HG02642 (cell line): ENCODE data around the gene TMPO.
A peak's percentile ranks its signal among the peaks of the same experiment; 100 is the strongest.
"Not testable (repeated sequence)": the region's sequence is repeated elsewhere in the genome, so short reads cannot be mapped to it uniquely, and the experiment has no call there.

Source experiments
- ATAC-seq: cut with Tn5 transposase; IDR thresholded peaks from one replicate; pipeline ENCODE4 v1.9.1; 2021; ENCODE audit warnings: mild to moderate bottlenecking; ENCODE audit not compliant: unreplicated experiment, poor library complexity

TMPO gene

DNA sequence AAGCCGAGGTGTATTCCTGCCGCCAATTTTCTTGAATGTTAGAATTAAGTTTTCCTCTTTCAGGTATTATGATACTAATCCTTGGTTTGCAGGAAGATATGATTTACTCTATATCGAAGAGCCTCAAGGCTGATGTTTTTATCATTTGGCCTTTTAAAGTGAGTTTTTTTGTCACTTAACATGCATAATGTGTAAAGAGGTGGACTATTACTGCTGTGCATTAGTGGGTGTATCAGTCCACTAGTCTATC is 11.1 kb upstream of the TMPO start:
- ATAC-seq: peak; percentile 14

DNA sequence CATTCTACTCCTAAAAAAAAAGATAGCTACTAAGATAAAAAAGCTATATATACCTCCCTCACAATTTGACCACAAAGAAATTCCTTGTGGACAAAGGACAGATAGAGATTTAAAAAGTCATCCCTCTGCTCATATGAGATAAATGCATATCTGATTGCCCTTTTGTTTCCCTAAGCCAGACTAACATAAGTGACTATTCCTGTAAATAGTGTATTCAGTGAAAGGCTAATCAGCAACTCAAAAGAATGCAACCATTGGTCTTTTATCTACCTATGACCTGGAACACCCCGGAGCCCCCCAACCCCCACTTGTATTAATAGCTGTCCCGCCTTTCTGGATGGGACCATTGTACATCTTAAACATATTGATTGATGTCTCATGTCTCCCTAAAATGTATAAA is 6.3 kb upstream of the TMPO start:
- ATAC-seq: no peak

DNA sequence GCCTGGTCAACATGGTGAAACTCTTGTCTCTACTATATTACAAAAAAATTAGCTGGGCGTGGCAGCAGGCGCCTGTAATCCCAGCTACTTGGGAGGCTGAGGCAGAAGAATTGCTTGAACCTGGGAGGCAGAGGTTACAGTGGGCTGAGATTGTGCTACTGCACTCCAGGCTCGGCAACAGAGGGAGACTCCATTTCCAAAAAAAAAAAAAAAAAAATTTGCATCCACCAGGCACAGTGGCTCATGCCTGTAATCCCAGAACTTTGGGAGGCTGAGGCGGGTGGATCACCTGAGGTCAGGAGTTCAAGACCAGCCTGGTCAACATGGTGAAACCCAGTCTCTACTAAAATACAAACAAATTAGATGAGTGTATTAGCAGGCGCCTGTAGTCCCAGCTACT is 3.6 kb upstream of the TMPO start:
- ATAC-seq: not testable (repeated sequence)

DNA sequence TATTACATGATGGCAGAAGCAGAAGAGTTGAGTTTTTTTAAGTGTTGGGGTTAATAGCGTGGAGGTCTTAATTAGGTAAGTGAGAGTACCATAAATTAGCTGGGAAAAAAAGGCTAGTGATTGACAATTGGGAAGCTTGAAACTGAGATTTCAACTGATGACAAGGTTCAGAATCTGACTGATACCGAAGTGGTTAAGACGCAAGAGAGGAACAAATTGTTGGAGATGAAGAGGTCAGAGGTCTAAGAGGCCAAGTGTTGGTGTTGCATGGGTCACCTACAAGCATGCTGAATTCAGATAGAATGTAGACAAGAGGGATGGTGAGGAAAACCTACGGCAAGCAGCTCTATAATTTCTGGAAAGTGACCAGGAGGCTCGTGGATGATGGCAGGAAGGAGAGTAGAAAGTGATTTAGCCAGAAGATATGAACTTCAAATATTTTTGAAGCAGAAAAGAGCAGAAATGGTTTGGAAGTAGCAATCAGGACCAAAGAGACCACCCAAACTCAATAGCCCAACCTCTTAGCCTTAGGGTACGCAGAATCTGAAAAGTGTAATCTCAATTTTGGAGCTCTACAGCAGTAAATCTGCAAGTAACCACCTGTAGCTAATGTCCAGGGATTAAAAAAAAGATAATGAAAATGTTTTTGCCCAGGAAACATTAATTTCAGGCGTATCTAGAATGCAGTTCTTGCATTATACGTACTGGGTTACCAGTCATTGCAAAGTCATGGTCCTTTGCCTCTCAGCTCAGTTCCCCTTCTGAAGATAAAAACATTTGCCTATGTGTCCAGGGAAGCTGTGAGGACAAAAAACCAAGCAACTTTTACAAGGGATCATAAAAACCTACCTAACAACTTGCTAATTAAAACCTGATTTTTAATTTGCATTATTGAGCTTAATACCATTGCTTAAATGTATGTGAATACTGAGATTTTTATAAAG is 1.7 kb upstream of the TMPO start:
- no peak for ATAC-seq

DNA sequence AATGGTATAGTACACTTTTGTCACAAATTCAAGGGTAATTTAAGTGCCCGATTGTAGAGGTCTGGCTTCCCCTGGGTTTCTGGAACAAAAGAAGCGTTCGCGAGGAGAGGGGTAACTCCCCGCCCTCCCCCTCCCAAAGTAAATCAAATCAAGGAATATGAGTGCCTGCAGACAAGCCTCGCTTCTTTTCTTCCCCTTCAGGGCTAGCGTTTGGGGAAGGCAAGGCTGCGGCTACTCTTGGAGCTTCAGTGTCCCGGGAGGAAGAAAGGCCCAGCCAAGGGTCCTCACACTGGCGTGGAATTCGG is 456 bp upstream of the TMPO start:
- no peak for ATAC-seq

DNA sequence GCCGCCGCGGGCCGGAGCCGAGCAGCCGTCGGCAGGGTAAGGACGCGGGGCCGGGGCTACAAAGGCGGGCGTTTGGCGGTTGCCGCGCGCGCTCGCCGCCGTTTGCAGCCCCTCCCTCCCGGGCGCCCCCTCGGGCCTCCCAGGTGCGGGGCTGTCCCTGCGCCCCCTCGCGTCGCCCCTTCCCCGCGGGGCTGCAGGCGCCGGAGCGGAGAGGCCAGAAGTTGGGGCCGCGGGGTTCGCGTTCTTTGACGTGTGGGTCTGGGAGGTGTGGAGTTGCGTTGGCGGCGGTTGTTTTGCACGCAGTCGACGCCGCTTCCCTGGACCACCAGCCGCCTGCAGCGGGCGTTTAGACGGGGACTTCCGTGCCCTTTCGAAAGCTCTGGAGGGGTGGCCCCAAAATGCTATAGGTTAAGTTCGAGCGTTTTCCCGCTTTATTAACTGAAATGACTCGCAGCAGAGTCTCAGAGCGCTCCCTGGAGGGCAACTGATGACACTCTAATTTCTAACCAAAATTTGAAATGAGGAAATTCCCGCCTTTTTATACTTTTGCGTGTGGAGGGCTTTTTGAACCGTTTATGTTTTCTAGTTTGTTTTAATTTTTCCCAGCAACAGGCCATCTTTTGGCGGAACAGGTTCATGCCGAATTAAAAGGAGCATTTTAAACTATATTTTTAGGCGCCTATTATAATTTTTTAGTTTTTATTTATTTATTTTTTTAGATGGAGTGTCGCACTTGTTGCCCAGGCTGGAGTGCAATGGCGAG is 902 bp downstream of the TMPO start:
- peak; percentile 54 for ATAC-seq

DNA sequence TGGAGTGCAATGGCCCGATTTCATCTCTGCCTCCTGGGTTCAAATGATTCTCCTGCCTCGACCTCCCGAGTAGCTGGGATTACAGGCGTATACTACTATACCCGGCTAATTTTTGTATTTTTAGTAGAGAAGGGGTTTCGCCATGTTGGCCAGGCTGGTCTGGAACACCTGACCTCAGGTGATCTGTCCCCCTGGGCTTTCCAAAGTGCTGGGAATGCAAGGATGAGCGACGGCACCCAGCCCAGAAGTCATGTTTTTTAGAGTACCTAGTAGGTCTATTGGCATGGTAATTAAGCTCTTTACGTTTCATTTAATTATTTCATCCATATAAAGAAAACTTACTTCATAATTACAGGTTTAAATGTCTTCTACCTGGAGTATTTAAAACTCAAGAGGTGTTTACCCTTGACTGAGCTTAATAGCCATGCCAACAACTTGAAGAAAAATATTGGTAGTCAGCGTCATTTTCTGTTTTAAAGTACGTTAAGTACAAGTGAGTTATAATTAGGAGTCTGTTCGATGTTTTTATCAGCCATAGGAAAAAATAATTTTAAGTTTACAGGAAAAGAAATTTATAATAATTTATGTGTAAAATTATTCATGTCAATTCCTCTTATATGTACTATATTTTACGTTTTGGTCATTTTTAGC is 4.0 kb downstream of the TMPO start:
- ATAC-seq: no peak

DNA sequence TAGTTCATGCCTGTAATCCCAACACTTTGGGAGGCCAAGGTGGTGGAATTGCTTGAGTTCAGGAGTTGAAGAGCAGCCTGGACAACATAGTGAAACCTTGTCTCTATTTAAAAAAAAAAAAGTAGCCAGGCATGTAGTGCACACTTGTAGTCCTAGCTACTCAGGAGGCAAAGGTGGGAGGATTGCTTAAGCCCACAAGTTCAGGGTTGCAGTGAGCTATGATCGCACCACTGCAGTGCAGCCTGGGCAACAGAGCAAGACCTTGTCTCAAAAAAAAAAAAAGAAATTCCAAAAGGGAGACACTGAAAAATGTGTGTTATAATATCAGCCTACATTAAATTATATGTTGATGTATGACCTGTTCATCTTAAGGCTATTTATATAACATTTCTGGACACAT is 14.7 kb downstream of the TMPO start:
- no peak for ATAC-seq

DNA sequence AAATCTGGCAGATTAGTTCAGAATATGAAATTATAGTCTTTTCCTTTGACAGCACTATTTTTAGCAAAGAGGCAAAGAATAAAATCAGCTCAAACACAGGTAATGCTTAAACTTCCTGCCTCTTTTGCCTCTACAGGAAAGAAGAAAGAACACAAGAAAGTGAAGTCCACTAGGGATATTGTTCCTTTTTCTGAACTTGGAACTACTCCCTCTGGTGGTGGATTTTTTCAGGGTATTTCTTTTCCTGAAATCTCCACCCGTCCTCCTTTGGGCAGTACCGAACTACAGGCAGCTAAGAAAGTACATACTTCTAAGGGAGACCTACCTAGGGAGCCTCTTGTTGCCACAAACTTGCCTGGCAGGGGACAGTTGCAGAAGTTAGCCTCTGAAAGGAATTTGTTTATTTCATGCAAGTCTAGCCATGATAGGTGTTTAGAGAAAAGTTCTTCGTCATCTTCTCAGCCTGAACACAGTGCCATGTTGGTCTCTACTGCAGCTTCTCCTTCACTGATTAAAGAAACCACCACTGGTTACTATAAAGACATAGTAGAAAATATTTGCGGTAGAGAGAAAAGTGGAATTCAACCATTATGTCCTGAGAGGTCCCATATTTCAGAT is 17.4 kb downstream of the TMPO start:
- ATAC-seq: no peak

DNA sequence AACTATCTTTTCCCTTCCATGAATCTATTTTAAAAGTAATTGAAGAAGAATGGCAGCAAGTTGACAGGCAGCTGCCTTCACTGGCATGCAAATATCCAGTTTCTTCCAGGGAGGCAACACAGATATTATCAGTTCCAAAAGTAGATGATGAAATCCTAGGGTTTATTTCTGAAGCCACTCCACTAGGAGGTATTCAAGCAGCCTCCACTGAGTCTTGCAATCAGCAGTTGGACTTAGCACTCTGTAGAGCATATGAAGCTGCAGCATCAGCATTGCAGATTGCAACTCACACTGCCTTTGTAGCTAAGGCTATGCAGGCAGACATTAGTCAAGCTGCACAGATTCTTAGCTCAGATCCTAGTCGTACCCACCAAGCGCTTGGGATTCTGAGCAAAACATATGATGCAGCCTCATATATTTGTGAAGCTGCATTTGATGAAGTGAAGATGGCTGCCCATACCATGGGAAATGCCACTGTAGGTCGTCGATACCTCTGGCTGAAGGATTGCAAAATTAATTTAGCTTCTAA is 18.4 kb downstream of the TMPO start:
- ATAC-seq: no peak

DNA sequence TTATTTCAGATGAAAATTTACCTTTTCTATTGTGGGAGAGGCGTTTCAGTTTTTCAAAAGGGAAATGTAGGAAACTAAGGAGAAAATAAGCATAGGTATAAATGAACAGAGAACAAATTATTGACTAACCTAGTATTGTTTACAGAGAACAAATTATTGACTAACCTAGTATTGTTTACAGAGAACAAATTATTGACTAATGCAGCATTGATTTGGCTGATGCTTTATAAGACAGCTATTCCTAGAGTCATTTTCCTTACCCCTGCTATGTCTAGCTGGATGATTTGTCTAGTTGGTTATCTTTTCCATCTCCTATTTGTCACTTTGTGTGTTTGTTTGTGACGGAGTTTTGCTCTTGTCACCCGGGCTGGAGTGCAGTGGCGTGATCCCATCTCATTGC is 22.6 kb downstream of the TMPO start:
- no peak for ATAC-seq

DNA sequence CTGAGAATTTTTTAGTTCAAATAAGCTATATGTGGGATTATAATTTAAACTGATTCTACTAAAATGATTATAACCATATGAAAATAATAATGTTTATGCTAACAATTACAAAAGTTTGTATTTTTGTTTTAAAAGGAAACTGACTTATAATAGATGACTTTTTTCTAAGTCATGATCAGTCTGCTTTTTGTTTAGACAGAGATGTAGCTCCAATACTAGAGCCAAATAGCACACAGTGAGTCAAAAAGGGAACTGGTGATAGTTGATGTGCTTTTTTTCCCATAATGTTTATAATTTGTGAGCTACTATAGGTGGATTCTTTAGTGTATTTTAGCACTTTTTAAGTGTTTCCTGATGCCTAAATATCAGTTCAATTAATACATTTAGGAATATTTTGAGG is 28.3 kb downstream of the TMPO start:
- ATAC-seq: no peak

DNA sequence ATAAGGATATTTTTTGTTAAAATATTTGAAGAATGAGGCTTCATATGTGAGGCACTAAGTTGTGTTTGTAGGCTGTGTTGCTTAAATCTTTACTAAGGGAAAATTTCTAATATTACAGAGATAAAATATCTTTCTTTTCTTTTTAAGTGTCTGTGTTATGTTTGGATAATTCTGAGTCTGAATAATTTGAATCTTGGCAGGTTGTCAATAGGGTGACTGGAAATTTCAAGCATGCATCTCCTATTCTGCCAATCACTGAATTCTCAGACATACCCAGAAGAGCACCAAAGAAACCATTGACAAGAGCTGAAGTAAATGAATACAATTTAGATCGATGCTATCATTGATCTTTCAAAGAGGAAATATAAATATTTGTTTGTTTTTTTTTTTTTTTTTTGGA is 29.4 kb downstream of the TMPO start:
- no peak for ATAC-seq

DNA sequence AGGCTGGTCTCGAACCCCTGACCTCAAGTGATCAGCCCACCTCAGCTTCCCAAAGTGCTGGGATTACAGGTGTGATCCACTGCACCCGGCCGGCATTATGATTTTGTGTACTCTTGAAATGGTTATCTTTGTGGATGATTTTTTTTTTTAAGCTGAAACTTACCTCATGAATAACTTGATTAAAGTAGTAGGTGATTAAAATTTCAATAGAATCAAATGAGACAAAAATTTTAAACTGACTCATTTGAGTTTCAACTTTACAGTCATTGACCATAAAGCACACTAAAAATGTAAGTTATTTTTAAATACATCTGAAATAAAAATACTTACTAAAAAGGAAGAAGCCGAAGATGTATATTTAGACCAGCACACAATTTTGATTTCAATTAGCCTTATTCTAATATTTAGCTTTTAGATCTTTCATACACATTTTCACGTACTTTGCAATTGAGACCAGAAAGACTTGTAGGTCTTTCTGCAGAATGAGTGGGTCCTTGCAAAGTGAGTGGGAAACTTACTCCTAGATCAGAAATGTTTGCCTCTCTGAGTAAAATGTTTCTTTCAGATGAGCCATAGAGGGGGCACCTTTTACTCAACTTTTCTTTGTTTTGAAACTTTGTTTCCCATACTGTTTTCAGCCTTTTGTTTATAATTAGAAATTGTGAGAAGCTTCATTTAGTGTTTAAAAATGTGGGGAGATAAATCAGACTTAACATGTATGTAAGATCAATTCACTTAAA is 34.2 kb downstream of the TMPO start:
- ATAC-seq: no peak

DNA sequence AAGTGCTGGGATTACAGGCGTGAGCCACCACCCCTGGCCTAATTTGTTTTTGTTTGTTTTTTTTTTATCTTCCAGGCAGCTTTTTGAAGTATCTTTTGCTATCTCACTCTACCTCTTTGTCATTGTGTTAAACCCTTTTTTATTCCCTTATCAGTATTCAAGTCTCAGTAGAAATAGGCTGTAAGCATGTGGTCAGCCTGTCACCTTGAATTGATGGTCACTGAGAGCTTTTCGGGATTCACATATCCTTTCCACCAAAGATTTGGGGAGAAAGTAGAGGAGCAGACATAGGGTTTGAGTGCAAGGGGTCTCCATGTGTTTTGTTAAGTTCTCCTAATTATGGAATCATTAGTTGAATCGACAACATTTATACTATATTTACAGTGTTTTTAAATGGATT is 36.4 kb downstream of the TMPO start:
- ATAC-seq: no peak

DNA sequence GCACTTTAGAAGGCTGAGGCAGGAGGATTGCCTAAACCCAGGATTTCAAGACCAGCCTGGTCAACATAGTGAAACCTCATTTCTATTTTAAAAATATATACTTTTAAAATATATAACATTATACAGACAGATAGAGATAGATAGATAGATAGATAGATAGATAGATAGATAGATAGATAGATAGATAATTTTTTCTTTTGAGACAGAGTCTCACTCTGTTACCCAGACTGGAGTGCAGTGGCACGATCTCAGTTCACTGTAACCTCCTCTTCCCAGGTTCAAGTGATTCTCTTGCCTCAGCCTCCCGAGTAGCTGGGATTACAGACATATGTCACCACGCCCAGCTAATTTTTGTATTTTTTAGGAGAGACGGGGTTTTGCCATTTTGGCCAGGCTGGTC is 42.7 kb downstream of the TMPO start:
- not testable (repeated sequence) for ATAC-seq

DNA sequence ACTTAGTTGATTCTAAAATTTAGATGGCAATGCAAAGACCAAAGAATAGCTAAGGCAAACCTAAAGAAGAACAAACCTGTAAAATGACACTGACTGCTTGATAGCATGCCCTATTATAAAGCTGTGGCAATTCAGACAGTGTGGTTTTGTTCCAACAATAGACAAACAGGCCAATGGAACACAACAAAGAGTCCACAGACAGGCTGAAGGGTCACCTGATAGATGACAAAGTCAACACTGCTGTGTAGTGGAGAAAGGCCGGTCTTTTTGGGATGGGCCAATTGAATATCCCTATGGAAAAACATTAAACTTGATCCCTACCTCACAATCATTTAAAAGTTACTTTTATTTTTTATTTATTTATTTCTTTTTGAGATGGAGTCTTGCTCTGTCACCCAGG is 44.3 kb downstream of the TMPO start:
- ATAC-seq: no peak

DNA sequence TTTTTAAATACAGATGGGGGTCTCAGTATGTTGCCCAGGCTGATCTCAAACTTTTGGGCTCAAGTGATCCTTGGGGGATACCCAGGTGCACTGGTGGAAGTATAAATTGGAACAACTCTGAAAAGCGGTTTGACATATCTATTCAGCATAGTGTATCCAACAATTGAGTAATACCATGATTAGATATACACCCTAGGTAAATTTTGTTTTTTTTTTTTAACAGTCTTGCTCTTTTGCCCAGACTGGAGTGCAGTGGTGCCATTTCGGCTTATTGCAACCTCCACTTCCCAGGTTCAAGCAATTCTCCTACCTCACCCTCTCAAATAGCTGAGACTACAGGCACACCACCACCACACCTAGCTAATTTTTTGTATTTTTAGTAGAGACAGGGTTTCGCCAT is 46.5 kb downstream of the TMPO start:
- no peak for ATAC-seq

DNA sequence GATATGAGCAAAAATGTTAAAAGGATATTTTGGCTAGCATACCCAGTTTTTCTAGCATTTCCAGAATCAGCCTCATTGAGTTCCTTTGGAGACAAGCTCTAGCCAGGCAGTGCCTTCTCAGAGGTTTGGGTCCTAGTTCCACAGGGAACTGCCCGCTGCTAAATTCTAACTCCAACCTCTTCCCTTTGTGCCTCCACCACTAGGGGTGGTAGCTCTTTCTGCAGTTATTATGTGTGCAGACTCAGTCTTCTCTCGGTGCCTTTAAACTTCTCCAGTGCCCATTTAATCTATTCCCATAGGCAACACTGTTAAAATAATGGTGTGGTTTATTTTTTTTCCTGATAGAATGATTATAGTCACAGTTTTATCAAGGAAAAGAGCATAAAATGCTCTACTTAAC is 56.6 kb downstream of the TMPO start:
- no peak for ATAC-seq

DNA sequence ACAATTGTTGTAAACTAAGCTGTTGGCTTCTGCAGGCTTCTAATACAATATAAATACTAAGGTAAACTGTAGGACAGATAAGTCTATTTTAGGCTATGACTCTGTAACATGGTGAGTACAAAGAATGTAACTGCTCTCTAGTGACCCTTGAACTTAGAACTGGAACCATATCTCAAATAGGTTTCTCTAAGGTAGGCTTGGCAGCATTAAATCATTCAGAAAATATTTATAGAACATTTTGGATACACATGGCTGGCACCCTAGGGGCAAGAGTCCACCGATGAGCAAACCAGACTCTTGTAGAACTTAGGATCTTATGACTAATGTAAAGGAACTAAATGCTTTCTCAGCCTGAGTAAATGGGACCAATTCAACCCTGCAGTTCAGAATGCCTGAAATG is 58.7 kb downstream of the TMPO start:
- ATAC-seq: no peak
